GM10266 (cell line): Measurements from ENCODE around the gene MKNK2.

Source experiments
- DNase-seq: peaks from one replicate; pipeline ENCODE4 v3.0.0; 2012; ENCODE audit errors: extremely low spot score
- CTCF ChIP-seq: IDR thresholded peaks from 2 replicates; pipeline ENCODE4 v1.5.1; 2012; ENCODE audit warnings: mild to moderate bottlenecking, low read depth; ENCODE audit not compliant: control insufficient read depth, insufficient read depth; ENCODE audit errors: missing control alignments

MKNK2 gene

DNA sequence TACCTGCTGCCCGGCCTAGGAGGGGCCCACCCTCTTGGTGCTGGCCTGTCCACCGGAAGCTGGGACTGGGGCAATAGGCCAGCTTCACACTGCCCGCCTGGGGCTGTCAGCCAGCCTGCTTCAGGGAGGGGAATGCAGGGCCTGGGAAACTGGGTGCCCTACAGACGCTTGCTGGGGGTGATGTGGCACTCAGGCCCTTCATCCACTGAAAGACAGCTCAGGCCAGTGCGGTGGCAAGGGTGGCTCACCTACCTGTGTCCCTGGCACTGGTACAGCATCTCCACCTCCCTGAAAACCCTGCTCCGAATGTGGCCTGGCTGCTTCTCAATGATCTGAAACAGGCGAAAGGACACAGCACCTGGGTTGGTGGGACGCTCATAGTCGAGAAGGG lies 7.8 kb downstream of the MKNK2 start:
- no peak for DNase-seq
- TF ChIP-seq CTCF: no peak

- TF ChIP-seq CTCF: peak; percentile 30
- DNase-seq: no peak
Measured at GRCh38 chr19:2042485-2043250, 8.4 kb downstream of the MKNK2 start.

- peak; percentile 100 for DNase-seq
- TF ChIP-seq CTCF: no peak
Measured at GRCh38 chr19:2041683-2042484, 9.2 kb downstream of the MKNK2 start.

DNA sequence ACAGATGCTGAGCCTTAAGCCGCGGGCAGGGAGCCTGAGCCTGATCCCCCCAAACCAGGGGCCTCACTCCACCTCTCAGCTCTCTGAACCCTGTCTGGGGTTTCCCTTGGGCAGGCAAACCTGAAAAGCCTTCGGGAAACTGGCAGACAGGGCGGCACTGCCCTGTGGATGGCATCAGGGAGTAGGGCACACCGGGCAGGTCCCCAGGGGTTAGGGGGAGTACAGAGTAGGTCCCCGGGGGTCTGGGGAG lies 9.7 kb downstream of the MKNK2 start:
- DNase-seq: no peak
- TF ChIP-seq CTCF: no peak

- TF ChIP-seq CTCF: no peak
- DNase-seq: no peak
Measured at GRCh38 chr19:2040647-2041432, 10.2 kb downstream of the MKNK2 start.

GRCh38 chr19:2039959-2040646 lies 10.9 kb downstream of the MKNK2 start:
- TF ChIP-seq CTCF: no peak

More at GRCh38 chr19:2039959-2040646, 10.9 kb downstream of the MKNK2 start:
- no peak for DNase-seq
